Endodermal cell (in vitro differentiated cells): Measurements from ENCODE around the gene TPD52L2. TPM values are rescaled to one million over a fixed set of nuclear protein-coding genes. Genes with fewer than 3 reads are reported as not detected.

ENCODE experiments used
- DNase-seq: peaks from one replicate; pipeline ENCODE4 v3.0.0-alpha.2; 2017
- H3K27ac ChIP-seq: 2 replicates; pipeline ENCODE4 v1.5.1; 2013; ENCODE audit warnings: mild to moderate bottlenecking, low read depth, low read length, moderate library complexity
- H3K27me3 ChIP-seq: 2 replicates; pipeline ENCODE4 v1.6.1; 2013; ENCODE audit warnings: mild to moderate bottlenecking, low read length, moderate library complexity; ENCODE audit not compliant: insufficient read depth, control insufficient read depth, poor library complexity, severe bottlenecking
- H3K36me3 ChIP-seq: 2 replicates; pipeline ENCODE4 v1.7.0; 2013; ENCODE audit warnings: mild to moderate bottlenecking, low read length, moderate library complexity; ENCODE audit not compliant: control insufficient read depth, insufficient read depth
- H3K4me1 ChIP-seq: one replicate; pipeline ENCODE4 v1.7.0; 2013; ENCODE audit warnings: low read length; ENCODE audit not compliant: control insufficient read depth, insufficient read depth
- H3K4me3 ChIP-seq: 2 replicates; pipeline ENCODE4 v1.5.1; 2013; ENCODE audit warnings: mild to moderate bottlenecking, low read length, moderate library complexity
- H3K9ac ChIP-seq: 2 replicates; pipeline ENCODE4 v1.6.1; 2013; ENCODE audit warnings: mild to moderate bottlenecking, low read length, moderate library complexity; ENCODE audit not compliant: poor library complexity, severe bottlenecking; ENCODE audit errors: extremely low read depth
- H3K9me3 ChIP-seq: 2 replicates; pipeline ENCODE4 v1.6.1; 2013; ENCODE audit warnings: mild to moderate bottlenecking, low read length, moderate library complexity; ENCODE audit not compliant: control insufficient read depth
- H3K27ac Mint-ChIP-seq: 2 replicates; pipeline ENCODE4 v1.8.0; 2020; ENCODE audit warnings: mixed read lengths
- H3K27me3 Mint-ChIP-seq: 2 replicates; pipeline ENCODE4 v1.8.0; 2021; ENCODE audit warnings: mild to moderate bottlenecking, mixed read lengths; ENCODE audit not compliant: insufficient read depth
- H3K36me3 Mint-ChIP-seq: 2 replicates; pipeline ENCODE4 v1.8.0; 2020; ENCODE audit warnings: low read depth, mixed read lengths
- H3K4me1 Mint-ChIP-seq: 2 replicates; pipeline ENCODE4 v1.8.0; 2020; ENCODE audit warnings: mixed read lengths
- H3K4me3 Mint-ChIP-seq: 2 replicates; pipeline ENCODE4 v1.8.0; 2020; ENCODE audit warnings: mild to moderate bottlenecking, moderate library complexity, mixed read lengths
- H3K9me3 Mint-ChIP-seq: 2 replicates; pipeline ENCODE4 v1.8.0; 2020; ENCODE audit warnings: mild to moderate bottlenecking, mixed read lengths
- WGBS, 2 experiments: methylation state at CpG; one replicate each; pipeline versions ENCODE4 v1.1.5 to v1.1.7; 2013; ENCODE audit warnings: missing lambda C conversion rate in 2 of 2, mixed read lengths in 1 of 2; ENCODE audit not compliant: insufficient coverage in 1 of 2, insufficient read length in 1 of 2; 5-methylcytosine and 5-hydroxymethylcytosine counted together
- total RNA-seq, 2 donors: library from RNA; stranded (reverse); fragmentation: NEBNext Ultra II Directional in 1 of 2; extraction: Animal tissue kit (Norgen Biotek cat#: 25700) in 1 of 2; gene quantifications; 2 replicates in 1 of 2; 3 replicates in 1 of 2; pipeline ENCODE4 v1.2.1, GENCODE V29; 2021
- TF ChIP-seq, protein P1 (sequence below): fragments of 200-600 bp; sonication (generic); conservative IDR thresholded peaks from 2 replicates; pipeline ENCODE4 v1.5.0; 2021; ENCODE audit warnings: antibody characterized with exemption, mild to moderate bottlenecking

The TPD52L2 gene
- total RNA-seq, 2 donors from 2014 or later = 68.3 to 85.2 TPM

- Mint-ChIP-seq H3K36me3 (no peaks in the 10 kb centered on the region), H3K27me3 (peaks cover 3% of the 10 kb centered on the region), H3K4me1 (peaks cover 2% of the 10 kb centered on the region), H3K9me3 (no peaks in the 10 kb centered on the region), H3K27ac (no peak overlapping the region), H3K4me3 (no peak overlapping the region)
- Histone ChIP-seq H3K27me3 (no peaks in the 10 kb centered on the region), H3K27ac (no peak overlapping the region), H3K9me3 (no peaks in the 10 kb centered on the region), H3K36me3 (no peaks in the 10 kb centered on the region), H3K9ac (no peak overlapping the region), H3K4me1 (peaks cover 6% of the 10 kb centered on the region), H3K4me3 (no peak overlapping the region)
- 93% methylated on average over 9 to 12 of the region's 12 CpGs for WGBS, 2 experiments
- TF ChIP-seq, protein P1, sequence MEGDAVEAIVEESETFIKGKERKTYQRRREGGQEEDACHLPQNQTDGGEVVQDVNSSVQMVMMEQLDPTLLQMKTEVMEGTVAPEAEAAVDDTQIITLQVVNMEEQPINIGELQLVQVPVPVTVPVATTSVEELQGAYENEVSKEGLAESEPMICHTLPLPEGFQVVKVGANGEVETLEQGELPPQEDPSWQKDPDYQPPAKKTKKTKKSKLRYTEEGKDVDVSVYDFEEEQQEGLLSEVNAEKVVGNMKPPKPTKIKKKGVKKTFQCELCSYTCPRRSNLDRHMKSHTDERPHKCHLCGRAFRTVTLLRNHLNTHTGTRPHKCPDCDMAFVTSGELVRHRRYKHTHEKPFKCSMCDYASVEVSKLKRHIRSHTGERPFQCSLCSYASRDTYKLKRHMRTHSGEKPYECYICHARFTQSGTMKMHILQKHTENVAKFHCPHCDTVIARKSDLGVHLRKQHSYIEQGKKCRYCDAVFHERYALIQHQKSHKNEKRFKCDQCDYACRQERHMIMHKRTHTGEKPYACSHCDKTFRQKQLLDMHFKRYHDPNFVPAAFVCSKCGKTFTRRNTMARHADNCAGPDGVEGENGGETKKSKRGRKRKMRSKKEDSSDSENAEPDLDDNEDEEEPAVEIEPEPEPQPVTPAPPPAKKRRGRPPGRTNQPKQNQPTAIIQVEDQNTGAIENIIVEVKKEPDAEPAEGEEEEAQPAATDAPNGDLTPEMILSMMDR = no peak
- DNase-seq = peak; percentile 38
These were observed 21.8 kb upstream of the TPD52L2 start for GRCh38 chr20:63843222-63843621.

GRCh38 chr20:63843778-63844177 is 21.3 kb upstream of the TPD52L2 start:
- 84 to 88% methylated on average over 6 to 16 of the region's 16 CpGs for WGBS, 2 experiments
- H3K9ac ChIP-seq = no peak overlapping the region
- Mint-ChIP-seq H3K9me3 (no peaks in the 10 kb centered on the region), H3K4me3 (no peak overlapping the region), H3K36me3 (no peaks in the 10 kb centered on the region), H3K27me3 (peaks cover 3% of the 10 kb centered on the region), H3K4me1 (peaks cover 2% of the 10 kb centered on the region), H3K27ac (no peak overlapping the region)
- no peaks in the 10 kb centered on the region for H3K27me3 ChIP-seq
- peaks cover 6% of the 10 kb centered on the region for H3K4me1 ChIP-seq
- H3K36me3 ChIP-seq = no peaks in the 10 kb centered on the region
- DNase-seq = no peak
- H3K4me3 ChIP-seq = no peak overlapping the region
- no peaks in the 10 kb centered on the region for H3K9me3 ChIP-seq
- no peak overlapping the region for H3K27ac ChIP-seq
- TF ChIP-seq, protein P1 = no peak

DNA sequence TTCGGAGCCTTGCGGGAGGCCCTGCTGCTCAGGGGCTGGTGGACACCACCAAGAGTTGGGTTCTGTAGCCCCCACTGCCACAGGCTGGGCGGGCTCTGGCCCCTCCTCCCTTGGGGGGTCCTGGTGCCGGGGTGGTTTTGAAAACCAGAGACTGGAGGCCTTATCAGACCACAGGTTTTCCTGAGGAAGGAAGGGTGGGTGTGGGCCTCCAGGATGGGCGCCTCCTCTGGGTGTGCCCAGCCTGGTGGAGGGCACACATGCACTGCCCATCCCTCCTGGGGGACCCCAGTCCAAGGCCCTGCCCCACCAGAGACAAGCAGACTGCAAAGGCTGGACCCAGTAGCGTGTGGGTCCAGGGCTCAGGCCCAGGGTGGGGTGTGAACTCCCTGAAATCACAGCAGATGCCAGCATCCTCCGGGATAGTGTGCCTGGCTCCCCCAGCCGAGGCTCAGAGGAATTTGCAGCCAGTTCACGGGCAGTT is 20.5 kb upstream of the TPD52L2 start:
- no peaks in the 10 kb centered on the region for H3K36me3 Mint-ChIP-seq
- Histone ChIP-seq H3K27ac (no peak overlapping the region), H3K4me3 (no peak overlapping the region), H3K9me3 (no peaks in the 10 kb centered on the region), H3K27me3 (no peaks in the 10 kb centered on the region), H3K36me3 (no peaks in the 10 kb centered on the region), H3K9ac (no peak overlapping the region), H3K4me1 (peaks cover 6% of the 10 kb centered on the region)
- 86 to 97% methylated on average over 5 to 9 of the region's 9 CpGs for WGBS, 2 experiments
- peaks cover 3% of the 10 kb centered on the region for H3K27me3 Mint-ChIP-seq
- peak; percentile 37 for DNase-seq
- H3K4me1 Mint-ChIP-seq = peaks cover 2% of the 10 kb centered on the region
- H3K9me3 Mint-ChIP-seq = no peaks in the 10 kb centered on the region
- no peak overlapping the region for H3K27ac Mint-ChIP-seq
- TF ChIP-seq, protein P1 = no peak
- H3K4me3 Mint-ChIP-seq = no peak overlapping the region
